ENCODE measurements around the gene CST11. TPM values are rescaled to one million over a fixed set of nuclear protein-coding genes. Genes with fewer than 3 reads are reported as not detected.

CST11 gene
- total and polyA plus RNA-seq, 2 experiments from 2014 or later: not detected

- H3K27me3 ChIP-seq: no peaks in the 10 kb centered on the region
- TF ChIP-seq CTCF (IDR thresholded peaks at IDR 0.05; ENCODE audit: low read depth, low read length): no peak
- H3K36me3 ChIP-seq: no peaks in the 10 kb centered on the region
Measured at GRCh38 chr20:23401051-23401450, 51.6 kb downstream of the CST11 start.

More at GRCh38 chr20:23401051-23401450, 51.6 kb downstream of the CST11 start:
- Histone ChIP-seq H3K9me3 (ENCODE audit: low read depth) (no peaks in the 10 kb centered on the region), H3K27ac (peak overlapping the region; percentile 52), H3K4me1 (ENCODE audit: low read depth) (peaks cover 14% of the 10 kb centered on the region), H3K4me3 (no peak overlapping the region)
- no peak for DNase-seq (ENCODE audit: low read depth in 1 of 2, low spot score in 1 of 2)

Other genes with a start within 250 kb of the CST11 start
- 27.4 and 39.1 TPM in 2 replicates for gene NXT1, start 102.1 kb downstream of the CST11 start, total RNA-seq
- gene NXT1, start 102.1 kb downstream of the CST11 start, polyA plus RNA-seq: 29.1 and 34.2 TPM in 2 replicates
- gene GZF1, start 90.7 kb downstream of the CST11 start, total RNA-seq: 19.0 and 20.2 TPM in 2 replicates
- 7.4 and 10.4 TPM in 2 replicates for gene GZF1, start 90.7 kb downstream of the CST11 start, polyA plus RNA-seq
- 10.0 and 16.6 TPM in 2 replicates for gene NAPB, start 31.4 kb downstream of the CST11 start, total RNA-seq
- 12.9 and 27.2 TPM in 2 replicates for gene NAPB, start 31.4 kb downstream of the CST11 start, polyA plus RNA-seq
- gene CSTL1, start 13.2 kb downstream of the CST11 start, total RNA-seq: not detected in 2 replicates
- gene CSTL1, start 13.2 kb downstream of the CST11 start, polyA plus RNA-seq: not detected in 2 replicates
- not detected in 2 replicates for gene CST8, start 38.2 kb upstream of the CST11 start, total RNA-seq
- not detected in 2 replicates for gene CST8, start 38.2 kb upstream of the CST11 start, polyA plus RNA-seq
- gene CST9L, start 115.6 kb upstream of the CST11 start, total RNA-seq: not detected in 2 replicates
- gene CST9L, start 115.6 kb upstream of the CST11 start, polyA plus RNA-seq: not detected in 2 replicates
- gene CST9, start 153.0 kb upstream of the CST11 start, total RNA-seq: not detected in 2 replicates
- not detected in 2 replicates for gene CST9, start 153.0 kb upstream of the CST11 start, polyA plus RNA-seq
- gene CST3, start 185.1 kb upstream of the CST11 start, total RNA-seq: 256 and 300 TPM in 2 replicates
- 214 and 261 TPM in 2 replicates for gene CST3, start 185.1 kb upstream of the CST11 start, polyA plus RNA-seq
- not detected in 2 replicates for gene CST4, start 236.2 kb upstream of the CST11 start, total RNA-seq
- not detected in 2 replicates for gene CST4, start 236.2 kb upstream of the CST11 start, polyA plus RNA-seq